GM18508 (cell line): ENCODE measurements around the gene MMP24.
"Not testable (repeated sequence)": the region's sequence is repeated elsewhere in the genome, so short reads cannot be mapped to it uniquely, and the experiment has no call there.

Source experiments
- ATAC-seq: cut with Tn5 transposase; IDR thresholded peaks from one replicate; pipeline ENCODE4 v1.9.1; 2021; ENCODE audit warnings: moderate number of reproducible peaks; ENCODE audit not compliant: insufficient read depth, unreplicated experiment

Gene MMP24

GRCh38 chr20:35226126-35226883 is at the start of gene MMP24:
Gene MMP24, plus strand, starts transcription at chr20:35226690. Its CDS starts 49 bp downstream, at chr20:35226739.
- no peak for ATAC-seq

- ATAC-seq, result no peak
Measured at GRCh38 chr20:35179292-35180212, 46.9 kb upstream of the MMP24 start.

GRCh38 chr20:35180266-35180665 is 46.2 kb upstream of the MMP24 start:
- ATAC-seq, result no peak

GRCh38 chr20:35181731-35182130 is 44.8 kb upstream of the MMP24 start:
- ATAC-seq, result no peak

GRCh38 chr20:35186691-35187289 is 39.7 kb upstream of the MMP24 start:
- ATAC-seq, result not testable (repeated sequence)

- no peak for ATAC-seq
Measured at GRCh38 chr20:35187584-35188190, 38.8 kb upstream of the MMP24 start.

GRCh38 chr20:35189223-35189622 is 37.3 kb upstream of the MMP24 start:
- ATAC-seq, result not testable (repeated sequence)

GRCh38 chr20:35190556-35190955 is 35.9 kb upstream of the MMP24 start:
- no peak for ATAC-seq

- no peak for ATAC-seq
Measured at GRCh38 chr20:35191419-35192117, 34.9 kb upstream of the MMP24 start.

GRCh38 chr20:35192118-35192872 is 34.2 kb upstream of the MMP24 start:
- no peak for ATAC-seq

- ATAC-seq, result not testable (repeated sequence)
Measured at GRCh38 chr20:35193031-35193791, 33.3 kb upstream of the MMP24 start.

GRCh38 chr20:35196313-35196712 is 30.2 kb upstream of the MMP24 start:
- ATAC-seq, result no peak

GRCh38 chr20:35199740-35200139 is 26.8 kb upstream of the MMP24 start:
- ATAC-seq, result no peak

- ATAC-seq, result no peak
Measured at GRCh38 chr20:35200267-35200666, 26.2 kb upstream of the MMP24 start.

- ATAC-seq, result not testable (repeated sequence)
Measured at GRCh38 chr20:35201467-35201866, 25.0 kb upstream of the MMP24 start.

GRCh38 chr20:35206802-35207201 is 19.7 kb upstream of the MMP24 start:
- ATAC-seq, result no peak

GRCh38 chr20:35207950-35208611 is 18.4 kb upstream of the MMP24 start:
- no peak for ATAC-seq
